SK-N-SH (cell line): ENCODE measurements around the gene PKD2L2. TPM values are rescaled to one million over a fixed set of nuclear protein-coding genes. Genes with fewer than 3 reads are reported as not detected.

Experiments used
- CTCF ChIA-PET: fragments of 300-600, 350-600 bp; formaldehyde crosslinking; extraction: SDS; loops from one replicate; lab custom pipeline; 2021; lab: Yijun Ruan, JAX
- POLR2A ChIA-PET: fragments of 350-600 bp; sonication (Branson Sonifier 250); formaldehyde crosslinking; extraction: SDS; loops from one replicate; lab custom pipeline; 2020; ENCODE audit warnings: antibody characterized with exemption, inconsistent platforms; lab: Yijun Ruan, JAX
- DNase-seq: peaks from one replicate; pipeline ENCODE4 v3.0.0; 2012
- H2AFZ ChIP-seq: fragments of 200-600 bp; sonication (generic); 2 replicates; pipeline ENCODE4 v1.8.1; 2016; ENCODE audit warnings: antibody characterized with exemption, mild to moderate bottlenecking, low read depth
- H3F3A ChIP-seq: fragments of 200-600 bp; sonication (generic); replicated peaks from 2 replicates; pipeline ENCODE3; 2016; ENCODE audit warnings: antibody characterized with exemption, mild to moderate bottlenecking; ENCODE audit not compliant: insufficient read depth
- H3K27ac ChIP-seq, 2 experiments: fragments of 200-500 bp in 1 of 2; fragments of 200-600 bp in 1 of 2; sonication (Bioruptor generic) in 1 of 2; sonication (generic), shearing (Covaris generic) in 1 of 2; 2 replicates each; pipeline versions ENCODE4 v1.5.1 to v1.6.1; 2014 to 2016; ENCODE audit warnings: low read depth in 2 of 2, inconsistent platforms in 1 of 2, low read length in 1 of 2, mild to moderate bottlenecking in 1 of 2, mixed read lengths in 1 of 2
- H3K27me3 ChIP-seq: fragments of 200-600 bp; sonication (generic), shearing (Covaris generic); 2 replicates; pipeline ENCODE4 v1.6.1; 2016; ENCODE audit warnings: mixed run types; ENCODE audit not compliant: insufficient read depth
- H3K36me3 ChIP-seq, 2 experiments: fragments of 200-500 bp in 1 of 2; fragments of 200-600 bp in 1 of 2; sonication (Bioruptor generic) in 1 of 2; sonication (generic) in 1 of 2; replicated peaks in 1 of 2; 2 replicates each; pipeline versions ENCODE3 to v1.5.1; 2014 to 2016; ENCODE audit warnings: low read length in 1 of 2, mild to moderate bottlenecking in 1 of 2; ENCODE audit not compliant: insufficient read depth in 2 of 2, control insufficient read depth in 1 of 2
- H3K4me1 ChIP-seq, 2 experiments: fragments of 200-500 bp in 1 of 2; fragments of 200-600 bp in 1 of 2; sonication (Bioruptor generic) in 1 of 2; sonication (generic), shearing (Covaris generic) in 1 of 2; 2 replicates each; pipeline versions ENCODE4 v1.5.1 to v1.6.1; 2014 to 2016; ENCODE audit warnings: low read depth in 1 of 2, low read length in 1 of 2, mixed run types in 1 of 2; ENCODE audit not compliant: insufficient read depth in 2 of 2, control insufficient read depth in 1 of 2
- H3K4me2 ChIP-seq: fragments of 200-600 bp; sonication (generic), shearing (Covaris generic); 2 replicates; pipeline ENCODE4 v1.6.1; 2017; ENCODE audit warnings: mixed run types
- H3K4me3 ChIP-seq, 2 experiments: fragments of 200-500 bp in 1 of 2; fragments of 200-600 bp in 1 of 2; sonication (Bioruptor generic) in 1 of 2; sonication (generic), shearing (Covaris generic) in 1 of 2; 2 replicates each; pipeline versions ENCODE4 v1.5.1 to v1.8.1; 2014 to 2016; ENCODE audit warnings: low read depth in 2 of 2, inconsistent platforms in 1 of 2, low read length in 1 of 2, mild to moderate bottlenecking in 1 of 2, mixed read lengths in 1 of 2, moderate library complexity in 1 of 2
- H3K79me2 ChIP-seq: fragments of 200-600 bp; sonication (generic); 2 replicates; pipeline ENCODE4 v1.8.1; 2017; ENCODE audit warnings: mild to moderate bottlenecking; ENCODE audit not compliant: insufficient read depth
- H3K9ac ChIP-seq: fragments of 200-600 bp; sonication (generic); 2 replicates; pipeline ENCODE4 v1.6.1; 2017; ENCODE audit warnings: mixed run types
- H3K9me2 ChIP-seq: fragments of 200-600 bp; sonication (generic); 2 replicates; pipeline ENCODE4 v1.6.1; 2017; ENCODE audit warnings: mixed run types
- H3K9me3 ChIP-seq: fragments of 200-600 bp; sonication (generic); 2 replicates; pipeline ENCODE4 v1.6.1; 2017; ENCODE audit warnings: mixed run types, mild to moderate bottlenecking, moderate library complexity
- H4K20me1 ChIP-seq: fragments of 200-600 bp; sonication (generic); 2 replicates; pipeline ENCODE4 v1.6.1; 2017; ENCODE audit warnings: mild to moderate bottlenecking, mixed run types; ENCODE audit not compliant: insufficient read depth
- ELF1 ChIP-seq: IDR thresholded peaks from 2 replicates; pipeline ENCODE4 v1.4.0; 2012
- FOSL2 ChIP-seq: IDR thresholded peaks from 2 replicates; pipeline ENCODE4 v1.4.0; 2012; ENCODE audit warnings: low read depth, mild to moderate bottlenecking, moderate library complexity, borderline replicate concordance
- FOXJ3 ChIP-seq: sonication (generic); formaldehyde crosslinking; IDR thresholded peaks from 2 replicates; pipeline ENCODE4 v1.5.1; 2020; ENCODE audit warnings: mild to moderate bottlenecking, missing genetic modification reagents
- FOXM1 ChIP-seq: IDR thresholded peaks from 2 replicates; pipeline ENCODE4 v1.4.0; 2012; ENCODE audit warnings: low read depth, mild to moderate bottlenecking
- GABPA ChIP-seq: IDR thresholded peaks from 2 replicates; pipeline ENCODE4 v1.4.0; 2012; ENCODE audit warnings: low read depth, mild to moderate bottlenecking
- MEF2A ChIP-seq: IDR thresholded peaks from 2 replicates; pipeline ENCODE4 v1.4.0; 2012; ENCODE audit warnings: low read depth, borderline replicate concordance
- NRF1 ChIP-seq: IDR thresholded peaks from 2 replicates; pipeline ENCODE4 v1.6.1; 2012; ENCODE audit warnings: low read depth, mild to moderate bottlenecking, low read length
- POLR2AphosphoS5 ChIP-seq: IDR thresholded peaks from 2 replicates; pipeline ENCODE4 v1.6.1; 2012; ENCODE audit warnings: low read depth, low read length
- RAD21 ChIP-seq: IDR thresholded peaks from 2 replicates; pipeline ENCODE4 v1.6.1; 2012; ENCODE audit warnings: mild to moderate bottlenecking, low read length
- RXRA ChIP-seq: IDR thresholded peaks from 2 replicates; pipeline ENCODE4 v1.4.0; 2012; ENCODE audit warnings: low read depth, mild to moderate bottlenecking, borderline replicate concordance
- SIN3A ChIP-seq: IDR thresholded peaks from 2 replicates; pipeline ENCODE4 v1.6.1; 2012; ENCODE audit warnings: low read depth, mild to moderate bottlenecking, low read length, moderate library complexity, borderline replicate concordance
- TAF1 ChIP-seq: IDR thresholded peaks from 2 replicates; pipeline ENCODE4 v1.6.1; 2012; ENCODE audit warnings: low read depth, mild to moderate bottlenecking, low read length, moderate library complexity, borderline replicate concordance
- TCF12 ChIP-seq: IDR thresholded peaks from 2 replicates; pipeline ENCODE4 v1.4.0; 2012
- TEAD4 ChIP-seq: IDR thresholded peaks from 2 replicates; pipeline ENCODE4 v1.4.0; 2012; ENCODE audit warnings: mild to moderate bottlenecking, borderline replicate concordance; ENCODE audit not compliant: insufficient read depth
- YY1 ChIP-seq: IDR thresholded peaks from 2 replicates; pipeline ENCODE4 v1.4.0; 2012; ENCODE audit warnings: low read depth, mild to moderate bottlenecking
- WGBS: methylation state at CpG from one replicate; pipeline ENCODE4 v1.1.6; 2017; ENCODE audit warnings: low lambda C conversion rate; 5-methylcytosine and 5-hydroxymethylcytosine counted together
- polyA plus RNA-seq, 3 experiments: library from polyadenylated mRNA; depleted of rRNA; stranded (reverse); fragments of >200 nt; gene quantifications; 2 replicates each; pipeline ENCODE4 v1.2.3, GENCODE V29; 2012
- TF ChIP-seq, protein P1 (sequence below): fragments of 150-350 bp; IDR thresholded peaks from 2 replicates; pipeline ENCODE4 v1.6.1; 2017; ENCODE audit warnings: antibody characterized with exemption, low read length, low read depth, borderline replicate concordance
- TF ChIP-seq, protein P2 (sequence below): IDR thresholded peaks from 2 replicates; pipeline ENCODE4 v1.4.0; 2012; ENCODE audit warnings: low read depth, borderline replicate concordance

The PKD2L2 gene
- polyA plus RNA-seq, 1 of the 3 experiments (the other 2 are of a cell fraction): 0.26 TPM

DNA sequence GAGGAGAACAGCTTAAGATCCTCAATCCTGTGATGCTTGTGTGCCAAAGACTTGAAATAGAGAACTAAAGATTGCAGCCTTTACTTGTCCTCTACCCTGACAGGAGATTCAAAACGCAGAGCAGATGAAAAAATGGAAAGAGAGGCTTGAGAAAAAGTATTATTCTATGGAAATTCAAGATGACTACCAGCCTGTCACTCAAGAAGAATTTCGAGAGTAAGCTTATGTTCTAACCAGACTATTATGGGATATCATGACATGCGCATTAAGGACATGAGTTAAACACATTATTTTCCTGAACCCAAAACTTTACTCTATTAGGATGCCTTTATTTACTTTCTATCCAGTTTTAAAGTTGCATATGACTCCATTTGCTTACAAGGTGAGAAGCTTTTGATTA, 46.4 kb downstream of the PKD2L2 start:
- no peaks in the 10 kb centered on the region for H3K79me2 ChIP-seq
- no peak overlapping the region for H3K9ac ChIP-seq
- H3K27ac ChIP-seq: 0 out of 4 replicates have a peak overlapping the region, but pooled peaks of 1 of the 2 experiments have one; percentile 16
- H3K36me3 ChIP-seq: peaks cover 39 to 54% of the 10 kb centered on the region in 2 experiments
- H3K4me3 ChIP-seq: no peak overlapping the region
- H4K20me1 ChIP-seq: no peaks in the 10 kb centered on the region
- POLR2A ChIA-PET: no interaction called here
- H3K9me2 ChIP-seq: no peaks in the 10 kb centered on the region
- no peaks in the 10 kb centered on the region for H3K9me3 ChIP-seq
- H3F3A ChIP-seq: peaks cover 9% of the 10 kb centered on the region
- WGBS: 86% methylated on average over 3 of the region's 3 CpGs
- H3K4me2 ChIP-seq: no peak overlapping the region
- no peak for TF ChIP-seq POLR2AphosphoS5
- TF ChIP-seq FOXM1: no peak
- TF ChIP-seq FOXJ3 (CRISPR knock-in tag): no peak
- no peak for TF ChIP-seq SIN3A
- TF ChIP-seq, protein P1, sequence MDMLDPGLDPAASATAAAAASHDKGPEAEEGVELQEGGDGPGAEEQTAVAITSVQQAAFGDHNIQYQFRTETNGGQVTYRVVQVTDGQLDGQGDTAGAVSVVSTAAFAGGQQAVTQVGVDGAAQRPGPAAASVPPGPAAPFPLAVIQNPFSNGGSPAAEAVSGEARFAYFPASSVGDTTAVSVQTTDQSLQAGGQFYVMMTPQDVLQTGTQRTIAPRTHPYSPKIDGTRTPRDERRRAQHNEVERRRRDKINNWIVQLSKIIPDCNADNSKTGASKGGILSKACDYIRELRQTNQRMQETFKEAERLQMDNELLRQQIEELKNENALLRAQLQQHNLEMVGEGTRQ: no peak
- no peak for TF ChIP-seq GABPA
- TF ChIP-seq TCF12: no peak
- no peak for TF ChIP-seq TAF1
- no peak for TF ChIP-seq FOSL2
- TF ChIP-seq MEF2A: no peak
- no peak for TF ChIP-seq NRF1
- no peak for TF ChIP-seq TEAD4
- no peak for TF ChIP-seq ELF1
- TF ChIP-seq, protein P2, sequence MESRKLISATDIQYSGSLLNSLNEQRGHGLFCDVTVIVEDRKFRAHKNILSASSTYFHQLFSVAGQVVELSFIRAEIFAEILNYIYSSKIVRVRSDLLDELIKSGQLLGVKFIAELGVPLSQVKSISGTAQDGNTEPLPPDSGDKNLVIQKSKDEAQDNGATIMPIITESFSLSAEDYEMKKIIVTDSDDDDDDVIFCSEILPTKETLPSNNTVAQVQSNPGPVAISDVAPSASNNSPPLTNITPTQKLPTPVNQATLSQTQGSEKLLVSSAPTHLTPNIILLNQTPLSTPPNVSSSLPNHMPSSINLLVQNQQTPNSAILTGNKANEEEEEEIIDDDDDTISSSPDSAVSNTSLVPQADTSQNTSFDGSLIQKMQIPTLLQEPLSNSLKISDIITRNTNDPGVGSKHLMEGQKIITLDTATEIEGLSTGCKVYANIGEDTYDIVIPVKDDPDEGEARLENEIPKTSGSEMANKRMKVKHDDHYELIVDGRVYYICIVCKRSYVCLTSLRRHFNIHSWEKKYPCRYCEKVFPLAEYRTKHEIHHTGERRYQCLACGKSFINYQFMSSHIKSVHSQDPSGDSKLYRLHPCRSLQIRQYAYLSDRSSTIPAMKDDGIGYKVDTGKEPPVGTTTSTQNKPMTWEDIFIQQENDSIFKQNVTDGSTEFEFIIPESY: no peak
- no peak for TF ChIP-seq YY1
- TF ChIP-seq RAD21: no peak
- TF ChIP-seq RXRA: no peak
- no peak overlapping the region for H2AFZ ChIP-seq
- CTCF ChIA-PET: interaction anchor here (1.1 to 1.9 kb wide), 3 partner anchors 11 to 157 kb away, joined by 3 to 6 read pairs (median 4); no protein-coding TSS in a partner anchor
- no peak for DNase-seq
- no peaks in the 10 kb centered on the region for H3K27me3 ChIP-seq
- H3K4me1 ChIP-seq: peaks cover 7 to 9% of the 10 kb centered on the region in 2 experiments; a peak in 2 of 4 replicates
